A549 (cell line): Measurements from ENCODE around the gene CCNL1. TPM values are rescaled to one million over a fixed set of nuclear protein-coding genes. Genes with fewer than 3 reads are reported as not detected.
"Not testable (repeated sequence)": the region's sequence is repeated elsewhere in the genome, so short reads cannot be mapped to it uniquely, and the experiment has no call there.

ENCODE experiments used
- ATAC-seq, 2 experiments: fragments of 200-7000 bp in 1 of 2; fragments of >200 bp in 1 of 2; cut with Nextera tagmentation in 1 of 2; cut with Tn5 transposase in 1 of 2; 3 replicates each; pipeline versions ENCODE4 v1.8.0 to v1.9.1; 2018 to 2020; ENCODE audit warnings: mild to moderate bottlenecking in 1 of 2, moderate library complexity in 1 of 2
- CTCF ChIA-PET: fragments of 300-600 bp; sonication (Branson Sonifier 250); formaldehyde crosslinking; extraction: SDS; loops from one replicate; lab custom pipeline; 2021; ENCODE audit warnings: antibody characterized with exemption, inconsistent platforms; lab: Yijun Ruan, JAX
- POLR2A ChIA-PET: fragments of 350-600 bp; formaldehyde crosslinking; extraction: SDS; loops from one replicate; lab custom pipeline; 2021; ENCODE audit warnings: antibody characterized with exemption, inconsistent platforms; lab: Yijun Ruan, JAX
- DNase-seq, 2 experiments: peaks; one replicate each; pipeline versions ENCODE4 v3.0.0 to v3.0.0-alpha.2; 2011 to 2016; ENCODE audit warnings: low read depth in 1 of 2, low spot score in 1 of 2
- FAIRE-seq: peaks from 2 replicates; lab custom pipeline; 2011; peaks lifted over from hg19 to GRCh38; lab: Jason Lieb, UNC
- H3K27ac ChIP-seq, 2 experiments: fragments of >200 bp; sonication (Bioruptor Twin); formaldehyde crosslinking; 3 replicates each; pipeline ENCODE4 v1.5.1; 2016 to 2017
- H3K4me1 ChIP-seq: fragments of >200 bp; sonication (Bioruptor Twin); formaldehyde crosslinking; 3 replicates; pipeline ENCODE4 v1.6.1; 2016
- H3K4me2 ChIP-seq: fragments of >200 bp; sonication (Bioruptor Twin); formaldehyde crosslinking; 3 replicates; pipeline ENCODE4 v1.6.1; 2016
- H3K4me3 ChIP-seq: fragments of >200 bp; sonication (Bioruptor Twin); formaldehyde crosslinking; 3 replicates; pipeline ENCODE4 v1.5.1; 2016
- H3K9me3 ChIP-seq: fragments of >200 bp; sonication (Bioruptor Twin); formaldehyde crosslinking; 3 replicates; pipeline ENCODE4 v1.6.1; 2016
- BHLHE40 ChIP-seq: IDR thresholded peaks from 2 replicates; pipeline ENCODE4 v1.6.1; 2012; ENCODE audit warnings: low read depth, low read length, inconsistent platforms
- EHF ChIP-seq: fragments of 250-450 bp; sonication (Bioruptor Pico); IDR thresholded peaks from 2 replicates; pipeline ENCODE4 v1.5.0; 2020; ENCODE audit warnings: mild to moderate bottlenecking
- FOSB ChIP-seq: fragments of 250-450 bp; sonication (Bioruptor Pico); IDR thresholded peaks from 2 replicates; pipeline ENCODE4 v1.5.0; 2020; ENCODE audit warnings: mild to moderate bottlenecking, moderate library complexity
- FOSL2 ChIP-seq, 2 experiments: fragments of 450-650 bp in 1 of 2; fragments of >200 bp in 1 of 2; sonication (Bioruptor Twin) in 1 of 2; formaldehyde crosslinking; IDR thresholded peaks; 2 replicates each; pipeline versions ENCODE4 v1.5.0 to v1.6.1; 2016 to 2020; ENCODE audit warnings: mild to moderate bottlenecking in 1 of 2, moderate library complexity in 1 of 2
- HDAC2 ChIP-seq: fragments of 200-600 bp; sonication (generic); IDR thresholded peaks from 2 replicates; pipeline ENCODE4 v1.6.1; 2016
- HOXA7 ChIP-seq: fragments of 250-450 bp; sonication (Bioruptor Pico); IDR thresholded peaks from 2 replicates; pipeline ENCODE4 v1.5.0; 2020; ENCODE audit warnings: mild to moderate bottlenecking, moderate library complexity
- HOXB13 ChIP-seq: fragments of 250-450 bp; sonication (Bioruptor Pico); IDR thresholded peaks from 2 replicates; pipeline ENCODE4 v1.5.0; 2020; ENCODE audit warnings: low read depth, mild to moderate bottlenecking, moderate library complexity
- RAD21 ChIP-seq, 2 experiments: fragments of >200 bp in 1 of 2; sonication (Bioruptor Twin) in 1 of 2; formaldehyde crosslinking in 1 of 2; IDR thresholded peaks in 1 of 2; conservative IDR thresholded peaks in 1 of 2; 2 replicates in 1 of 2; 3 replicates in 1 of 2; pipeline ENCODE4 v1.6.1; 2012 to 2018; ENCODE audit warnings: inconsistent platforms in 1 of 2
- SREBF2 ChIP-seq: fragments of 450-650 bp; IDR thresholded peaks from 2 replicates; pipeline ENCODE4 v1.6.1; 2014; ENCODE audit warnings: mild to moderate bottlenecking, moderate library complexity
- TFCP2L1 ChIP-seq: fragments of 250-450 bp; sonication (Bioruptor Pico); IDR thresholded peaks from 2 replicates; pipeline ENCODE4 v1.5.0; 2021; ENCODE audit warnings: mild to moderate bottlenecking
- ZC3H11A ChIP-seq: fragments of 450-650 bp; IDR thresholded peaks from 2 replicates; pipeline ENCODE4 v1.6.1; 2014; ENCODE audit warnings: antibody characterized with exemption, mild to moderate bottlenecking
- ZFP36 ChIP-seq: fragments of 450-650 bp; IDR thresholded peaks from 2 replicates; pipeline ENCODE4 v1.6.1; 2014; ENCODE audit warnings: borderline replicate concordance; ENCODE audit not compliant: partially characterized antibody
- ZNF302 ChIP-seq: fragments of 250-450 bp; sonication (Bioruptor Pico); IDR thresholded peaks from 2 replicates; pipeline ENCODE4 v1.9.0; 2021; ENCODE audit warnings: inconsistent platforms, mild to moderate bottlenecking, moderate library complexity
- WGBS: methylation state at CpG from one replicate; pipeline ENCODE4 v1.1.6; 2017; ENCODE audit errors: missing lambda C conversion rate; 5-methylcytosine and 5-hydroxymethylcytosine counted together
- polyA plus RNA-seq, 4 experiments: library from polyadenylated mRNA; depleted of rRNA in 3 of 4; stranded (reverse); fragments of >200 nt; fragmentation: RNase III in 1 of 4; extraction: RNeasy Plus Mini Kit Qiagen cat#74134 plus additional on column Dnase treatment in 1 of 4; gene quantifications; 2 replicates in 3 of 4; 3 replicates in 1 of 4; pipeline ENCODE4 v1.2.3, GENCODE V29; 2011 to 2017
- TF ChIP-seq, protein P1 (sequence below): fragments of 450-650 bp; IDR thresholded peaks from 2 replicates; pipeline ENCODE4 v1.6.1; 2014; ENCODE audit warnings: antibody characterized with exemption

CCNL1 gene
- polyA plus RNA-seq, 2 of the 4 experiments (the other 2 are of a cell fraction) = 45.1 to 170 TPM

DNA sequence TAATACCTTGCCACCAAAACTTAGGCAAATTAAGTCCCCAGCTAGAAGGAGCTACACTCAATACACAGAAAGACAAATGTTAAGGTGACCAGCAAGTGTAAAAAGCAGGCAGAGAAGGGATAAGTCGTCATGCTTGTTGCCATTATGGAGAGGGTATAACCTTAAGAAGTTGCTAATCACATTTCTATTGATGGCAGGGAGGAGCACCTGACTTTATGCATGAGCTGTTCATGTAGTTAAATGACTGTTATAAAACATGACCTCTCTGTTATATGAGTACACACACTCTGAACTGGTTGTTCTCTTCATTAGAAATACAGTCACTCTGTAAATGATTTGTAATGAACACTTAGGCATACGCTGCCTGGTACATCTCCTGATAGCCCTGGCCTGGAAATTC is 6.6 kb upstream of the CCNL1 start:
- ChIA-PET POLR2A (no interaction called here), CTCF (no interaction called here)
- Histone ChIP-seq H3K4me3 (no peak overlapping the region), H3K4me2 (no peak overlapping the region), H3K9me3 (no peaks in the 10 kb centered on the region), H3K27ac (no peak overlapping the region), H3K4me1 (no peaks in the 10 kb centered on the region)
- TF ChIP-seq FOSL2 (IDR thresholded peaks at IDR 0.05) (no peak), FOSL2 (CRISPR knock-in tag; IDR thresholded peaks at IDR 0.05) (no peak), HDAC2 (no peak), HOXB13 (CRISPR knock-in tag) (no peak), FOSB (CRISPR knock-in tag) (no peak)
- 51% methylated on average over 2 of the region's 2 CpGs for WGBS
- ATAC-seq (no peak), FAIRE-seq (no peak), DNase-seq (no peak)

DNA sequence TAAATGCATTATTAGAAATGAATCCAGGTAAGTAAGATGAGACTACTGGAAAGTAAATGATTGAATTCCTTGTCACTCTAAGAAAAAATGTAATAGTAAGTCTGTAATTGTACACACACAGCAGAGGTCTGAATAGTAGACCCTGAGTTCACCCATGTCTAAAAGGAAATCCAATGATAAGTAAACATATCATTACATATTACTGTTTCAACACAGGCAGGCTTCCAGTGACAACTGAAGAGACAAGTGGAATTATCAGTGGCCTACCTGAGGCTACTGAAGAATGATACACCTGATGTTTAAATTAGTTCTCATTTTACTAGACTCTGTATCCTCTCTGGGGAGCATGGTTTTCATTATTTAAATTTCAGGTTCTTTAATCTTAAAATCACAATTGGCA is 6.2 kb upstream of the CCNL1 start:
- FAIRE-seq = no peak
- Histone ChIP-seq H3K4me3 (no peak overlapping the region), H3K9me3 (no peaks in the 10 kb centered on the region), H3K4me1 (peaks cover 4% of the 10 kb centered on the region; the same call in 2 of the 3 replicates), H3K27ac (no peak overlapping the region), H3K4me2 (no peak overlapping the region)
- no peak for ATAC-seq
- CTCF ChIA-PET = interaction anchor here (0.8 kb wide), 1 partner anchor 262 kb away, joined by 3 read pairs; no protein-coding TSS in a partner anchor
- no peak for DNase-seq
- POLR2A ChIA-PET = no interaction called here
- no peak for TF ChIP-seq ZC3H11A
- TF ChIP-seq, protein P1, sequence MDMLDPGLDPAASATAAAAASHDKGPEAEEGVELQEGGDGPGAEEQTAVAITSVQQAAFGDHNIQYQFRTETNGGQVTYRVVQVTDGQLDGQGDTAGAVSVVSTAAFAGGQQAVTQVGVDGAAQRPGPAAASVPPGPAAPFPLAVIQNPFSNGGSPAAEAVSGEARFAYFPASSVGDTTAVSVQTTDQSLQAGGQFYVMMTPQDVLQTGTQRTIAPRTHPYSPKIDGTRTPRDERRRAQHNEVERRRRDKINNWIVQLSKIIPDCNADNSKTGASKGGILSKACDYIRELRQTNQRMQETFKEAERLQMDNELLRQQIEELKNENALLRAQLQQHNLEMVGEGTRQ = no peak
- TF ChIP-seq EHF (CRISPR knock-in tag) = no peak
- TF ChIP-seq ZFP36 = no peak
- TF ChIP-seq BHLHE40 = no peak
- TF ChIP-seq, all 56 proteins: peak for 0

DNA sequence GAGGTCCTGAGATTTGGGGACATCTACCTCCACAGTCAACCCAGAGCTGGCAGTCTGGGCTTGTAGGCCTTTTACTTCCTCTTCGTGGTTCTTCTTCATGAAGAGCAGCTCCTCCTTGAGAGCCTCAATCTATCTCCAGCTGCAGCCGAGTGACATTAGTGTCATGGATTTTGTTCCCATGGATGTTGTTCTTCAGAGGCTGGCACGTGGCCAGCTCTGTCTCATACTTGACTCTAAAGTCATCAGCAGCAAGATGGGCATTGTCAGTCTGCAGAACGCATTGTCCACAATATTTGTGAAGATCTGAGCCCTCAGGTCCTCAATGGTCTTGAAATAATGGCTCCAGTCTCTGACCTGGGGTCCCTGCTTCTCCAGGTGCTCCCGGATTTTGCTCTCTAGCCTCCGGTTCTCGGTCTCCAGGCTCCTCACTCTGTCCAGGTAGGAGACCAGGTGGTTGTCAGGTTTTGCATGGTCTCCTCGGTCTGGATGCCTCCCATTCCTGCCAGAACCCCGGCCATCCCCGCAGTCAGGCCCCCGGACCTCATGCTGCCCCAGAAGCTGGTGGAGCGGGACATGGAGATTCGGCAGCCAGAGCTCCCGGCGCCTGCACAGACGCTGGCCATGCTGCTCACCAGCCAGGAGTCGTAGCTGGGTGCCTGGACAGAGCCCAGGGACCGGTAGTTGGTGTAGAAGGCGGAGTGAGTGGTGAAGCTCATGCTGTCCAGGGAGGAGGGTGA is 3.4 kb upstream of the CCNL1 start:
- DNase-seq = no peak
- CTCF ChIA-PET = interaction anchor here (0.6 to 1.8 kb wide), 7 partner anchors 8 to 51 kb away, joined by 3 to 10 read pairs (median 5); no protein-coding TSS in a partner anchor
- H3K27ac ChIP-seq = no peak overlapping the region
- H3K9me3 ChIP-seq = no peaks in the 10 kb centered on the region
- TF ChIP-seq HOXA7 (CRISPR knock-in tag) (no peak), SREBF2 (no peak), TFCP2L1 (no peak), ZNF302 (CRISPR knock-in tag) (no peak)
- TF ChIP-seq, protein P1 = no peak
- FAIRE-seq = no peak
- POLR2A ChIA-PET = interaction anchor here (0.8 to 6.6 kb wide), 2 partner anchors 12 to 16 kb away, joined by 3 to 306 read pairs; no protein-coding TSS in a partner anchor
- H3K4me1 ChIP-seq = peaks cover 7% of the 10 kb centered on the region
- H3K4me3 ChIP-seq = no peak overlapping the region
- ATAC-seq = no peak
- WGBS = 78% methylated on average over 18 of the region's 19 CpGs
- no peak overlapping the region for H3K4me2 ChIP-seq

DNA sequence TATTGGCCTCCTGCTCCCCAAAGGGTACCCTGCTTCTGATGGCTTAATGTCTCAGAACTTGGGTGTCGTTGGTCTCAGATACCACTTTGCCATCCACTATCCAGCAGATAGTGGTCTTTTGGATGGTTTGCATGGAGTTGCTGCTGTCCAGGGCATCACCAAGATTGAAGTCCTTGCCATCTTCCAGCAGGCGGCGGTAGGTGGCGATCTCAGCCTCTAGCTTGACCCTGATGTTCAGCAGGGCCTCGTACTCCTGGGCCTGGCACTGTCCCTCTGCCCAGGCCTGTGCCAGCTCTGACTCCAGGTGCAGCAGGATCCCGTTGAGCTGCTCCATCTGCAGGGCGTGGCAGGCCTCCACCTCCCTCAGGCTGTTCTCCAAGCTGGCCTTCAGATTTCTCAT is 2.7 kb upstream of the CCNL1 start:
- ATAC-seq, H3K27ac ChIP-seq, H3K9me3 ChIP-seq, FAIRE-seq, H3K4me3 ChIP-seq, H3K4me2 ChIP-seq: not testable (repeated sequence)
- peaks cover 14% of the 10 kb centered on the region for H3K4me1 ChIP-seq
- peak in 1 of 2 experiments; percentile 67 for DNase-seq
- WGBS = 40% methylated on average over 6 of the region's 7 CpGs
- ChIA-PET POLR2A (interaction anchor here (6.6 kb wide), 1 partner anchor 13 kb away, joined by 306 read pairs; no protein-coding TSS in a partner anchor), CTCF (interaction anchor here (1.1 to 1.8 kb wide), 5 partner anchors 9 to 39 kb away, joined by 3 to 10 read pairs (median 6); no protein-coding TSS in a partner anchor)
- peak in 1 of 2 experiments; percentile 41; a peak in 2 of 5 replicates for TF ChIP-seq RAD21 (conservative IDR thresholded peaks at IDR 0.05 in 1 of 2, IDR thresholded peaks at IDR 0.05 in 1 of 2)
